HG03060 (cell line): ENCODE data around the gene MAP1LC3C.
"Not testable (repeated sequence)": the region's sequence is repeated elsewhere in the genome, so short reads cannot be mapped to it uniquely, and the experiment has no call there.

Source experiments
- ATAC-seq: cut with Tn5 transposase; IDR thresholded peaks from one replicate; pipeline ENCODE4 v1.9.1; 2021; ENCODE audit warnings: low read depth, moderate number of reproducible peaks; ENCODE audit not compliant: unreplicated experiment

Gene MAP1LC3C

GRCh38 chr1:241994171-241994570 is 4.7 kb downstream of the MAP1LC3C start:
- ATAC-seq = no peak

GRCh38 chr1:241992734-241993133 is 6.2 kb downstream of the MAP1LC3C start:
- ATAC-seq = no peak

GRCh38 chr1:241990040-241990439 is 8.9 kb downstream of the MAP1LC3C start:
- no peak for ATAC-seq

- ATAC-seq = not testable (repeated sequence)
These were observed 10.4 kb downstream of the MAP1LC3C start for GRCh38 chr1:241988389-241988930.

GRCh38 chr1:241985787-241986186 is 13.1 kb downstream of the MAP1LC3C start:
- no peak for ATAC-seq

GRCh38 chr1:241979926-241980325 is 19.0 kb downstream of the MAP1LC3C start:
- no peak for ATAC-seq

- no peak for ATAC-seq
These were observed 19.8 kb downstream of the MAP1LC3C start for GRCh38 chr1:241979071-241979470.

GRCh38 chr1:241976229-241976628 is 22.7 kb downstream of the MAP1LC3C start:
- ATAC-seq = no peak

GRCh38 chr1:241972703-241973369 is 26.1 kb downstream of the MAP1LC3C start:
- ATAC-seq = no peak

GRCh38 chr1:241968611-241969010 is 30.3 kb downstream of the MAP1LC3C start:
- no peak for ATAC-seq

GRCh38 chr1:241964550-241965282 is 34.2 kb downstream of the MAP1LC3C start:
- no peak for ATAC-seq

- no peak for ATAC-seq
These were observed 35.2 kb downstream of the MAP1LC3C start for GRCh38 chr1:241963722-241964121.

GRCh38 chr1:241962153-241962552 is 36.7 kb downstream of the MAP1LC3C start:
- ATAC-seq = no peak

GRCh38 chr1:241957692-241958494 is 41.0 kb downstream of the MAP1LC3C start, which contains the start of gene BECN2:
Gene BECN2, plus strand, starts transcription at chr1:241957767. Its CDS starts 0 bp downstream, at chr1:241957767.
- no peak for ATAC-seq

GRCh38 chr1:241950390-241950789 is 48.5 kb downstream of the MAP1LC3C start:
- ATAC-seq = no peak

- ATAC-seq = no peak
These were observed 51.5 kb downstream of the MAP1LC3C start for GRCh38 chr1:241947354-241947753.
